Measurements from ENCODE around the gene AUTS2.

GRCh38 chr7:70699271-70699670 lies 1101.0 kb downstream of the AUTS2 start:
- TF ChIP-seq CTCF (IDR thresholded peaks at IDR 0.05), result no peak
- TF ChIP-seq POLR2A (IDR thresholded peaks at IDR 0.05), result no peak
